K562 (cell line): ENCODE measurements around the gene CCDC92. TPM values are rescaled to one million over a fixed set of nuclear protein-coding genes. Genes with fewer than 3 reads are reported as not detected.
A peak's percentile ranks its signal among the peaks of the same experiment; 100 is the strongest.

Experiments used
- ATAC-seq: fragments of 200-7000 bp; cut with Tn5 transposase; 3 replicates; pipeline ENCODE4 v1.9.1; 2020; ENCODE audit warnings: moderate library complexity
- BruUV-seq: library from RNA; stranded (reverse); fragments of 400-500 nt; replicated peaks from 2 replicates; lab custom pipeline; 2021; lab: Mats Ljungman, UMichigan
- CTCF ChIA-PET: fragments of 300-600 bp; formaldehyde crosslinking; extraction: SDS; loops from one replicate; lab custom pipeline; 2021; ENCODE audit warnings: low intra/inter-chr PET ratio; lab: Yijun Ruan, JAX
- POLR2A ChIA-PET: fragments of 300-600, 350-650 bp; sonication (Branson Sonifier 250); formaldehyde crosslinking; extraction: SDS; loops from one replicate; lab custom pipeline; 2021; ENCODE audit warnings: antibody characterized with exemption, inconsistent platforms; lab: Yijun Ruan, JAX
- DNase-seq, 4 experiments: peaks; one replicate each; pipeline versions ENCODE4 v3.0.0 to v3.0.0-alpha.2; 2011 to 2018; ENCODE audit warnings: low spot score in 3 of 4, mixed read lengths in 3 of 4; ENCODE audit errors: extremely low read depth in 1 of 4
- FAIRE-seq: peaks from 2 replicates; lab custom pipeline; 2011; peaks lifted over from hg19 to GRCh38; lab: Jason Lieb, UNC
- H2AFZ ChIP-seq: 2 replicates; pipeline ENCODE4 v1.6.0; 2011; ENCODE audit warnings: low read depth, low read length, control low read depth, inconsistent platforms
- H3K27ac ChIP-seq: fragments of 200-600 bp; 3 replicates; pipeline ENCODE4 v1.8.0; 2011; ENCODE audit warnings: low read depth, mild to moderate bottlenecking, control low read depth, inconsistent platforms, low read length, moderate library complexity, mixed read lengths; ENCODE audit errors: extremely low read depth
- H3K27me3 ChIP-seq, 2 experiments: fragments of 300-600 bp in 1 of 2; 2 replicates in 1 of 2; 3 replicates in 1 of 2; pipeline versions ENCODE4 v1.6.0 to v1.8.0; 2011; ENCODE audit warnings: inconsistent platforms in 2 of 2, low read length in 2 of 2, mild to moderate bottlenecking in 1 of 2, mixed read lengths in 1 of 2, moderate library complexity in 1 of 2; ENCODE audit not compliant: control insufficient read depth in 2 of 2, insufficient read depth in 2 of 2
- H3K36me3 ChIP-seq: fragments of 300-600 bp; 3 replicates; pipeline ENCODE4 v1.8.0; 2011; ENCODE audit warnings: mild to moderate bottlenecking, low read length, inconsistent platforms; ENCODE audit not compliant: control insufficient read depth, insufficient read depth
- H3K4me1 ChIP-seq, 2 experiments: fragments of 200-600 bp in 1 of 2; replicated peaks in 1 of 2; 2 replicates in 1 of 2; 3 replicates in 1 of 2; pipeline versions ENCODE4 v1.5.1 to v1.8.0; 2011; ENCODE audit warnings: inconsistent platforms in 2 of 2, low read length in 2 of 2, mild to moderate bottlenecking in 1 of 2, mixed read lengths in 1 of 2, moderate library complexity in 1 of 2; ENCODE audit not compliant: control insufficient read depth in 2 of 2, insufficient read depth in 2 of 2
- H3K4me2 ChIP-seq: 2 replicates; pipeline ENCODE4 v1.6.1; 2011; ENCODE audit warnings: low read length, control low read depth, inconsistent platforms, mixed read lengths; ENCODE audit not compliant: insufficient read depth
- H3K4me3 ChIP-seq: fragments of 200-600 bp; sonication (generic), shearing (Covaris generic); 2 replicates; pipeline ENCODE4 v1.5.1; 2016; ENCODE audit warnings: control low read depth, inconsistent platforms
- H3K79me2 ChIP-seq: fragments of 200-600 bp; 3 replicates; pipeline ENCODE4 v1.8.0; 2011; ENCODE audit warnings: low read length, inconsistent platforms; ENCODE audit not compliant: control insufficient read depth, insufficient read depth
- H3K9ac ChIP-seq, 2 experiments: 2 replicates each; pipeline versions ENCODE4 v1.6.0 to v1.6.1; 2011; ENCODE audit warnings: low read depth in 2 of 2, low read length in 2 of 2, control low read depth in 1 of 2, inconsistent platforms in 1 of 2, mild to moderate bottlenecking in 1 of 2, mixed read lengths in 1 of 2; ENCODE audit not compliant: insufficient read depth in 1 of 2
- H3K9me1 ChIP-seq: one replicate; pipeline ENCODE4 v1.6.0; 2011; ENCODE audit warnings: inconsistent platforms, mild to moderate bottlenecking, low read length, moderate library complexity; ENCODE audit not compliant: control insufficient read depth, insufficient read depth
- H3K9me3 ChIP-seq: replicated peaks from 2 replicates; pipeline ENCODE4 v1.5.1; 2011; ENCODE audit warnings: low read depth, low read length, inconsistent platforms; ENCODE audit not compliant: control insufficient read depth, insufficient read depth
- H4K20me1 ChIP-seq: replicated peaks from 2 replicates; pipeline ENCODE4 v1.6.1; 2011; ENCODE audit warnings: low read length, inconsistent platforms, mixed read lengths; ENCODE audit not compliant: control insufficient read depth, insufficient read depth
- CEBPB ChIP-seq: fragments of 450-650 bp; IDR thresholded peaks from 2 replicates; pipeline ENCODE4 v1.6.1; 2016; ENCODE audit warnings: missing genetic modification characterization, missing compliant biosample characterization
- CEBPG ChIP-seq, 3 experiments: fragments of 200-800 bp in 1 of 3; sonication (Bioruptor generic) in 1 of 3; sonication (generic) in 1 of 3; formaldehyde crosslinking in 1 of 3; IDR thresholded peaks in 2 of 3; conservative IDR thresholded peaks in 1 of 3; 2 replicates each; pipeline versions ENCODE4 v1.6.1 to v1.8.0; 2016 to 2022; ENCODE audit warnings: missing compliant biosample characterization in 2 of 3, missing genetic modification characterization in 2 of 3, mild to moderate bottlenecking in 1 of 3, missing genetic modification reagents in 1 of 3
- WGBS: fragments of 100-300 bp; shearing (Covaris generic); methylation state at CpG from one replicate; pipeline ENCODE4 v1.1.6; 2016; ENCODE audit warnings: low coverage, mixed read lengths; ENCODE audit not compliant: insufficient coverage; ENCODE audit errors: missing lambda C conversion rate; 5-methylcytosine and 5-hydroxymethylcytosine counted together
- in situ Hi-C: fragments of 300-500 bp; cut with MboI; formaldehyde crosslinking; loops from 4 replicates; pipeline ENCODE4 v1.15.0; 2018; ENCODE audit warnings: inconsistent platforms, mixed read lengths
- intact Hi-C: fragments of 100-400 bp; cut with micrococcal nuclease; formaldehyde crosslinking; loops from 2 replicates; pipeline ENCODE4 v1.14.2; 2022
- polyA plus RNA-seq, 8 experiments: library from polyadenylated mRNA; depleted of rRNA in 4 of 8; stranded (reverse) in 5 of 8; unstranded in 3 of 8; fragments of >200 nt; fragmentation: Nextera tagmentation in 2 of 8; fragmentation: Illumina TruSeq in 1 of 8; extraction: Ambion mirVana in 2 of 8; extraction: Trizol in 1 of 8; gene quantifications; 2 replicates each; pipeline versions ENCODE4 v1.2.1 to v1.2.3, GENCODE V29; 2011 to 2014; ENCODE audit warnings: inconsistent platforms in 1 of 8, missing spikeins in 1 of 8
- total RNA-seq, 7 experiments: library from RNA; depleted of rRNA in 6 of 7; stranded (reverse); fragments of >200 nt in 6 of 7; fragmentation: Illumina TruSeq in 2 of 7; extraction: Trizol in 2 of 7; gene quantifications; 2 replicates each; pipeline versions ENCODE4 v1.2.1 to v1.2.3, GENCODE V29; 2011 to 2021; ENCODE audit warnings: low replicate concordance in 1 of 7
- TF ChIP-seq, protein P1 (sequence below): fragments of 250-450 bp; sonication (Bioruptor Pico); IDR thresholded peaks from 2 replicates; pipeline ENCODE4 v1.9.0; 2021; ENCODE audit warnings: mild to moderate bottlenecking, inconsistent platforms

The CCDC92 gene
- total and polyA plus RNA-seq, 9 of the 15 experiments (the other 6 are each of a cell fraction or from before 2014, with no cell fraction given), result 0.27 to 5.9 (median 2.1) TPM

- H3K4me2 ChIP-seq, result no peak overlapping the region
- H3K4me1 ChIP-seq, result peaks cover 0 to 3% of the 10 kb centered on the region in 2 experiments; a peak in 2 of 5 replicates
- H3K9me3 ChIP-seq, result no peaks in the 10 kb centered on the region
- no peak overlapping the region for H2AFZ ChIP-seq
- H3K4me3 ChIP-seq, result no peak overlapping the region
- H4K20me1 ChIP-seq, result peaks cover 8% of the 10 kb centered on the region
- in situ Hi-C loops (no loop called here), intact Hi-C loops (no loop called here)
- ATAC-seq, result no peak
- ChIA-PET POLR2A (no interaction called here), CTCF (no interaction called here)
- no peaks in the 10 kb centered on the region for H3K9me1 ChIP-seq
- BruUV-seq, result no TSS peak
- peaks cover 66 to 85% of the 10 kb centered on the region in 2 experiments for H3K27me3 ChIP-seq
- no peak for DNase-seq
- no peak for FAIRE-seq
- WGBS, result 6% methylated on average over 12 of the region's 12 CpGs
- H3K36me3 ChIP-seq, result no peaks in the 10 kb centered on the region
- no peak overlapping the region for H3K27ac ChIP-seq
- H3K79me2 ChIP-seq, result no peaks in the 10 kb centered on the region
- H3K9ac ChIP-seq, result no peak overlapping the region
- no peak; the same call in 1 of the 2 replicates for TF ChIP-seq CEBPG (CRISPR knock-in tag; IDR thresholded peaks at IDR 0.05)
- 0 out of 4 replicates have a peak, but pooled peaks of 1 of the 2 experiments have one; percentile 40 for TF ChIP-seq CEBPG (tag; conservative IDR thresholded peaks at IDR 0.05 in 1 of 2, IDR thresholded peaks at IDR 0.05 in 1 of 2)
- TF ChIP-seq, protein P1, sequence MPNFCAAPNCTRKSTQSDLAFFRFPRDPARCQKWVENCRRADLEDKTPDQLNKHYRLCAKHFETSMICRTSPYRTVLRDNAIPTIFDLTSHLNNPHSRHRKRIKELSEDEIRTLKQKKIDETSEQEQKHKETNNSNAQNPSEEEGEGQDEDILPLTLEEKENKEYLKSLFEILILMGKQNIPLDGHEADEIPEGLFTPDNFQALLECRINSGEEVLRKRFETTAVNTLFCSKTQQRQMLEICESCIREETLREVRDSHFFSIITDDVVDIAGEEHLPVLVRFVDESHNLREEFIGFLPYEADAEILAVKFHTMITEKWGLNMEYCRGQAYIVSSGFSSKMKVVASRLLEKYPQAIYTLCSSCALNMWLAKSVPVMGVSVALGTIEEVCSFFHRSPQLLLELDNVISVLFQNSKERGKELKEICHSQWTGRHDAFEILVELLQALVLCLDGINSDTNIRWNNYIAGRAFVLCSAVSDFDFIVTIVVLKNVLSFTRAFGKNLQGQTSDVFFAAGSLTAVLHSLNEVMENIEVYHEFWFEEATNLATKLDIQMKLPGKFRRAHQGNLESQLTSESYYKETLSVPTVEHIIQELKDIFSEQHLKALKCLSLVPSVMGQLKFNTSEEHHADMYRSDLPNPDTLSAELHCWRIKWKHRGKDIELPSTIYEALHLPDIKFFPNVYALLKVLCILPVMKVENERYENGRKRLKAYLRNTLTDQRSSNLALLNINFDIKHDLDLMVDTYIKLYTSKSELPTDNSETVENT (CRISPR knock-in tag), result no peak
- TF ChIP-seq CEBPB, result peak; percentile 59; the same call in 1 of the 2 replicates
Observed at GRCh38 chr12:123888989-123889388, 83.6 kb downstream of the CCDC92 start.
